BLaER1 (cell line): ENCODE results near the gene TRIM46.
A peak's percentile ranks its signal among the peaks of the same experiment; 100 is the strongest.

ENCODE experiments used
- H3K27ac ChIP-seq: shearing (Covaris generic); formaldehyde crosslinking; 2 replicates; pipeline ENCODE4 v1.8.1; 2022
- H3K27me3 ChIP-seq: shearing (Covaris generic); formaldehyde crosslinking; 2 replicates; pipeline ENCODE4 v1.8.1; 2022
- H3K36me3 ChIP-seq: shearing (Covaris generic); formaldehyde crosslinking; 2 replicates; pipeline ENCODE4 v1.8.1; 2022
- H3K4me1 ChIP-seq: shearing (Covaris generic); formaldehyde crosslinking; 2 replicates; pipeline ENCODE4 v1.8.1; 2022
- H3K4me2 ChIP-seq: shearing (Covaris generic); formaldehyde crosslinking; 2 replicates; pipeline ENCODE4 v1.8.1; 2022
- H3K4me3 ChIP-seq: shearing (Covaris generic); formaldehyde crosslinking; 2 replicates; pipeline ENCODE4 v1.8.1; 2022
- H3K9ac ChIP-seq: shearing (Covaris generic); formaldehyde crosslinking; 2 replicates; pipeline ENCODE4 v1.8.1; 2022
- H3K9me3 ChIP-seq: shearing (Covaris generic); formaldehyde crosslinking; 2 replicates; pipeline ENCODE4 v1.8.1; 2022
- H4K20me1 ChIP-seq: shearing (Covaris generic); formaldehyde crosslinking; 2 replicates; pipeline ENCODE4 v1.8.1; 2022
- Cebpa-rat ChIP-seq: shearing (Covaris generic); IDR thresholded peaks from 2 replicates; pipeline ENCODE4 v1.8.1; 2022

TRIM46 gene

GRCh38 chr1:155195201-155196102 lies 21.8 kb downstream of the TRIM46 start:
- H3K36me3 ChIP-seq: peaks cover 40% of the 10 kb centered on the region
- H3K27me3 ChIP-seq: no peaks in the 10 kb centered on the region
- H3K4me2 ChIP-seq: peak overlapping the region; percentile 99
- H3K27ac ChIP-seq: no peak overlapping the region
- no peaks in the 10 kb centered on the region for H3K9me3 ChIP-seq
- no peaks in the 10 kb centered on the region for H4K20me1 ChIP-seq
- H3K9ac ChIP-seq: no peak overlapping the region; the same call in 1 of the 2 replicates
- H3K4me3 ChIP-seq: peak overlapping the region; percentile 63
- peaks cover 37% of the 10 kb centered on the region for H3K4me1 ChIP-seq
- TF ChIP-seq Cebpa-rat: no peak

- Histone ChIP-seq H3K27ac (no peak overlapping the region), H3K4me1 (peaks cover 37% of the 10 kb centered on the region), H3K27me3 (no peaks in the 10 kb centered on the region), H3K9ac (no peak overlapping the region), H3K4me3 (no peak overlapping the region), H3K36me3 (peaks cover 48% of the 10 kb centered on the region), H3K4me2 (no peak overlapping the region), H3K9me3 (no peaks in the 10 kb centered on the region), H4K20me1 (no peaks in the 10 kb centered on the region)
- TF ChIP-seq Cebpa-rat: no peak
Observed at GRCh38 chr1:155196103-155196892, 22.6 kb downstream of the TRIM46 start.

- Histone ChIP-seq H3K27me3 (no peaks in the 10 kb centered on the region), H3K9me3 (no peaks in the 10 kb centered on the region), H4K20me1 (no peaks in the 10 kb centered on the region), H3K27ac (no peak overlapping the region), H3K9ac (no peak overlapping the region), H3K4me2 (no peak overlapping the region), H3K4me3 (no peak overlapping the region), H3K4me1 (peaks cover 35% of the 10 kb centered on the region), H3K36me3 (peaks cover 55% of the 10 kb centered on the region)
- no peak for TF ChIP-seq Cebpa-rat
Observed at GRCh38 chr1:155196893-155197638, 23.4 kb downstream of the TRIM46 start.

- TF ChIP-seq Cebpa-rat: no peak
Observed at GRCh38 chr1:155197901-155198546, 24.4 kb downstream of the TRIM46 start.

GRCh38 chr1:155198547-155198906 lies 24.9 kb downstream of the TRIM46 start:
- H3K27me3 ChIP-seq: no peaks in the 10 kb centered on the region
- no peak overlapping the region for H3K4me2 ChIP-seq
- H3K4me1 ChIP-seq: peaks cover 21% of the 10 kb centered on the region
- H3K9me3 ChIP-seq: no peaks in the 10 kb centered on the region
- no peak for TF ChIP-seq Cebpa-rat
- no peak overlapping the region for H3K27ac ChIP-seq
- peaks cover 69% of the 10 kb centered on the region for H3K36me3 ChIP-seq
- no peak overlapping the region for H3K4me3 ChIP-seq
- no peak overlapping the region for H3K9ac ChIP-seq
- no peaks in the 10 kb centered on the region for H4K20me1 ChIP-seq

More at GRCh38 chr1:155197901-155198546, 24.4 kb downstream of the TRIM46 start:
- Histone ChIP-seq H3K4me3 (no peak overlapping the region), H3K27ac (no peak overlapping the region), H4K20me1 (no peaks in the 10 kb centered on the region), H3K36me3 (peaks cover 65% of the 10 kb centered on the region), H3K4me1 (peaks cover 26% of the 10 kb centered on the region), H3K27me3 (no peaks in the 10 kb centered on the region), H3K4me2 (no peak overlapping the region), H3K9ac (no peak overlapping the region), H3K9me3 (no peaks in the 10 kb centered on the region)

GRCh38 chr1:155199792-155200191 lies 26.1 kb downstream of the TRIM46 start:
- peaks cover 11% of the 10 kb centered on the region for H3K4me1 ChIP-seq
- no peaks in the 10 kb centered on the region for H3K9me3 ChIP-seq
- peaks cover 69% of the 10 kb centered on the region for H3K36me3 ChIP-seq
- no peak for TF ChIP-seq Cebpa-rat
- H3K9ac ChIP-seq: no peak overlapping the region
- H3K4me2 ChIP-seq: no peak overlapping the region
- H3K27me3 ChIP-seq: no peaks in the 10 kb centered on the region
- H4K20me1 ChIP-seq: no peaks in the 10 kb centered on the region
- H3K27ac ChIP-seq: no peak overlapping the region
- no peak overlapping the region for H3K4me3 ChIP-seq

- no peak overlapping the region for H3K27ac ChIP-seq
- H3K9ac ChIP-seq: no peak overlapping the region
- peaks cover 69% of the 10 kb centered on the region for H3K36me3 ChIP-seq
Observed at GRCh38 chr1:155200920-155201319, 27.3 kb downstream of the TRIM46 start.

GRCh38 chr1:155202198-155202597 lies 28.5 kb downstream of the TRIM46 start:
- Histone ChIP-seq H3K4me2 (no peak overlapping the region), H3K9ac (no peak overlapping the region), H3K4me1 (peaks cover 15% of the 10 kb centered on the region), H4K20me1 (no peaks in the 10 kb centered on the region), H3K27me3 (no peaks in the 10 kb centered on the region), H3K4me3 (no peak overlapping the region), H3K27ac (no peak overlapping the region), H3K9me3 (no peaks in the 10 kb centered on the region), H3K36me3 (peaks cover 58% of the 10 kb centered on the region)
- TF ChIP-seq Cebpa-rat: no peak

More at GRCh38 chr1:155200920-155201319, 27.3 kb downstream of the TRIM46 start:
- no peaks in the 10 kb centered on the region for H3K27me3 ChIP-seq
- H3K4me2 ChIP-seq: no peak overlapping the region
- H3K4me3 ChIP-seq: no peak overlapping the region
- H4K20me1 ChIP-seq: no peaks in the 10 kb centered on the region
- no peaks in the 10 kb centered on the region for H3K9me3 ChIP-seq
- peaks cover 5% of the 10 kb centered on the region for H3K4me1 ChIP-seq
- no peak for TF ChIP-seq Cebpa-rat
